ENCODE results near the gene NBPF1.
"Not testable (repeated sequence)": the region's sequence is repeated elsewhere in the genome, so short reads cannot be mapped to it uniquely, and the experiment has no call there.

NBPF1 gene

DNA sequence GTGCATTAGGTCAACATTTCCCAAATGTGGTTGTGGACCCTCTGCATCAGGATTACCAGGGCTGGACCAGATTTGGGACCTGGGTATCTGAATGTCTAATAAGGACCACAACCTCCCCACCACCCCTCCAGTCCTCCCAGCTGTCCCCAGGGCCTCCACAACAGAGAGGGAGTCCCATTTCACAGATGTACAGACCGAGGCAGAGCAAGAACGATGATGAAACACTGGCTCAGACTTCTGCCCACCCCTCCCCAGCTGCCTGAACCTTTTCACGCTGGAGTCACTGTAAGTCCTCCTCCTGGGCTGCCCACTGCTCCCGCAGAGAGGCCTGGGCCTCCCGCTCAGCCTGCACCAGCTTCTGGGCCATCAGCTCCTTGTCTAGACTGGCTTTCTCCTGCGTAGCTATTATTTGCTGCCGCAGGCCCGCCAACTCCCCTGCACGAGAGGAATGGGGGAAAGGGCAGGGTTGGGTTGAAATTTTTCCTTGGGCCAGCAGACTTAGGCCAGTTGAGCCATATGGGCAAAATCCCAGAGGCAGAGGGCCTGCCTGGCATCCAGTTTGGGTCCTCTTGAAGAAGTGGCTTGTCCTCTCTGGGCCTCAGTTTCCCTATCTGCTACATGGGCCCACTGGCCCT, 8.4 kb upstream of the NBPF1 start:
- not testable (repeated sequence) for DNase-seq (ENCODE audit: low spot score)

DNA sequence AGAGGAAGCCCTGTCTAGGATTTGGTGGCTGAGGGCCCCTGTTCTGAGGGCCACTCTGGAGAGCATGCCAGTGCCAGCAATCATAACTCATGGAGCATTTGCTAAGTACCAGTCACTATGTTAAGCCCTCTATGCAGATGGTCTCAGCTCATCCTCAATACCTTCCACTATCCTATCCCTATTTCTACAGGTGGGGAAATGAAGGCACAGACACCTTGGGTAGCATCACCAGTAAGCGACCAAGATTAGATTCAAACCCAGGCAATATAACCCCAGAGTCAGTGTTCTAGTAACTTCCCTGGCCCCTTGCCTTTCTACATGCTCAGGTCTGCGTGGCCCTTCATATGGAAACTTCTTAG, 7.9 kb upstream of the NBPF1 start:
- no peak for DNase-seq (ENCODE audit: low spot score)

DNA sequence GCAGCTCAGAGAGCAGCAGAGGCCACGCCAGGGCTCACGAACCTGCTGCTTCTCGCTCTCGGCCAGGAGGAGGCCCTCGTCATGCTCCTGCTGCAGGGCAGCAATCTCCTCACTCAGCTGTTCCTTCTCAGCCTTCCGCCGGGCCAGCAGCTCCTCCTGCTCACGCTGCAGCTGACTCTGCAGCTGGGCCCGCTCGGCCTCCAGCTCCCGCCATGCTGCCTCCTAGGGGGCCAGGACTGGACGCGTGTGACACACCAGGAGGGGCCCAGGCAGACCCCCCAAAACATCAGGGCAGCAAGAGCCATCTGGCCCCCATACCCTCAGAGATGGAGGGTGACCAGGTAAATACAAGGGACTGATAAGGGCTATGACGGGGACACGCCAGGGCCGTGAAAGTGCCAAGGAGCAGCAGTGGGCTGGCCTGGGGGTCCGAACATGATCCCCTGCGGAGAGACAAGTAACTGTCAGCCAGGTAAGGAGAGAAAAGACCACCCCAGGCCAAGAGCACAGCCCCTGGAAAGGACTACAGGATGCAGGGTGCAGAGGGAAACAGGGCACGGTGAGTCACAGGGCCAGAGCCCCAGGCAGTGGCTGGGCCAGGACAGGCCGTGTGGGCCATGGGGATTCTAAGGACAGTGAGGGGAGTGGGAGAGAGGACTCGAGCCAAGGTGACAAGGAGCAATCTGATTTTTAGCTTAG, 6.6 kb upstream of the NBPF1 start:
- not testable (repeated sequence) for DNase-seq (ENCODE audit: low spot score)

DNA sequence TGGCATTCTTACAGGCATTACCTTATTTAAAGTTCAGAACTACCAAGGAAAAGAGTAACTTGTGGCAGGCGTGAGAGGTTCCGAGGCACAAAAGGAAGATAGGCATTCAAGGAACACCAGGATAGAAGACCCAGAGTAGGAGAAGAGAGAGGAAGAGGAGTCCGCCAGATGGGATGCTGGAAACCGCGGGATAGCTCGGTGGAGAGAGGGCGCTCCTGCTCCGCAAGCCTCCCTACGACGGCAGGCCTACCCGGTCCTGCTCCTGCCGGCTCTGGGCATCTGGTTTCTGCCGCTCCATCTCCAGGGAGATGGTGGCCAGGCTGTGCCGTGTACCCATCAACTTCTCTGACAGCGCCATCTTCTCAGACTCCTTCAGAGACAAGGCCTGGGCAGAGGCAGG, 5.4 kb upstream of the NBPF1 start:
- DNase-seq (ENCODE audit: low spot score): no peak

DNA sequence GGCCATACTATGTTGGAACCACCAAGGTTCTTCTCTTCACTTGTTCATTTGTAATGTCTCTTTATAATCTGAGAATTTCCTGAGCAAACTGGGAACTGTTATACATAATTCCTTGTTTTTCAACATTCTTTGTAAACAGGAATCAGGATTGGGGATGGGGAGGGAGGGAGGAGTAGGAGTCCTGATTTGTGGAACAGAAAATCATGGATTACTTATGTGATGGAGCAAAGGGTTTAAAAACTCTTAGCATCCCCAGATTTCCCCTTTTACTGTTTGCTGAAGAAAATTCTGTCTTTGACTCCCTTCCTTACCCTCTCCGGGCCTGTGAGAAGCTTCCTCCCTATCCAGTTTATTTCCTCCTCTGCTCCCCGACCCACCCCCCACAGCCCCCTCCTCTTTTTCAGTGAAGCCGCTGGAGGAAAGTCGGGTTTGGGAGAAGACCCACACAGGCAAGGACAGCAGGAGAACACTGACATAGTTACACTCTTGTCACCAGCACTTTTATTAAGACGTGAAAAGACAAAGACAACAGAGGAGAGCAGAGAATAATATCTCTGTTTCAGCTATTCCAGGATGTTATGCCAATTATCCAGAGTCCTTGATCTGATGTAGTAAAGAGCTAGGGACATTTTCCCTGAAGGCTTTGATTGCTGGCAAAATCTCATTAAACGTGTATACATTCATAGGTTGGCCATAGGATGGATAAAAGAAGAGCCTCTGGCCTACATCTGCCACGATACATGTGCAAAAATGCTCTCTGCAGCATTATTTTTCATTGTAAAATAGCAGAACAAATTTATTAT, 4.6 kb upstream of the NBPF1 start:
- DNase-seq (ENCODE audit: low spot score): no peak

DNA sequence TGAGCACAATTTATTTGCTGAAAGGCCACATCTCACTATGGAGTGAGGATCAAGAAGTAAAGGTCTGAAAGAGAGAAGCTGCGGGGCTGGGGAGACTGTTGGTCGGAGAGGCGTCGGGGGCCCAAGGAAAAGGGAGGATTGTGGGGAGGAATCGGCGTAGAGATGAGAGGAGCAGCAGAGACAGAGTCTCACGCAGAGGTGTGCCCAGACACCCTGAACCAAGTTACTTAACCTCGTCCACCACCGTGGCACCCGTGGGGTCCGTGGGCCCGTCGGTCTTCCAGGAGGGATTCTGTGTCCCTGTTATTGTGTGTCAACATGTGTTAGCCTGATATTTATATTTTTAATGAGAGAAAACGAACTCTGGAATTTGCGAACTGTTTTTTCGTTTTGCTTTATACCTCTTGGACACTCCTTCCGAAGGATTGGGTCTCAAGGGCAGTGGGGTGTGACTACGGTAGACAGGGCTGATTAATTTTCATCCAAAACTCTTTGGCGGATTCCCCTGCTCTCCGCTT, 3.8 kb upstream of the NBPF1 start:
- no peak for DNase-seq (ENCODE audit: low spot score)

DNA sequence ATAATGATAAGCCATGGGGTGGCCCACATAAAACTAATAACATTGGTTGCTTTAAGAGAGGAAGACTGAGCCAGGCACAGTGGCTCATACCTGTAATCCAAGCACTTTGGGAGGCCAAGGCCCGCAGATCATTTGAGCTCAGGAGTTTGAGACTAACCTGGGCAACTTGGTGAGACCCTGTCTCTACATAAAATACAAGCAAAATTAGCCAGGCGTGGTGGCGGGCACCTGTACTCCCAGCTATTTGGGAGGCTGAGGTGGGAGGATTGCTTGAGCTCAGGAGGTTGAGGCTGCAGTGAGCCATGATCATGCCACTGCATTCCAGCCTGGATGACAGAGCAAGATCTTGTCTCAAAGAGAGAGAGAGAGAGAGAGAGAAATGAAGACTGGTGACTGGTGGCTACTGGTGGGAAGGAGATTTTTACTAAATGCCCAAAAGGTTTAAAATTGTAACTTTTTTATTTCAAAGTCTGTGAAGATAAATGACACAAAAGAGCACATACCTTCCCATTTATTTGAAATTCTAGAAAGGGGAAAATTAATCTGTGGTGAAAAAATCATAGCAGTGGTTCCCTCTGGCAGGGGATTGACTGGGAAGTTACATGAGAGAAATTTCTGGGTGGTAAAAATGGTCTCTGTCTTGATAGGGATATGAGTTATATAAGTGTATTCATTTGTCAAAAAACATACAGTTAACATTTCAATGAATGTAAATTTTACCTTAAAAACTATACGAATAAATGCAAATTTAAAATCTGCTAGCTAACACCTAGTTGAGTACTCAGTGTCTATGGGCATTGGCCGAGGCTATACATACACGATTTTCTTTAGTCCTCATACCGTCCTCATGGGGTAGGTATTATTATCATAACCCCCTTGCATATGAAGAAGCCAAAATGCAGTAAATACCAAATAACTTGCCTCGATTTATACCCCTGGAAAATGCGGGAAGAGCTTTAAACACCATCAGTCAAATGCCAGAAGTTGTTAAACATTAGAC, 2.2 kb upstream of the NBPF1 start:
- no peak for DNase-seq (ENCODE audit: low spot score)

DNA sequence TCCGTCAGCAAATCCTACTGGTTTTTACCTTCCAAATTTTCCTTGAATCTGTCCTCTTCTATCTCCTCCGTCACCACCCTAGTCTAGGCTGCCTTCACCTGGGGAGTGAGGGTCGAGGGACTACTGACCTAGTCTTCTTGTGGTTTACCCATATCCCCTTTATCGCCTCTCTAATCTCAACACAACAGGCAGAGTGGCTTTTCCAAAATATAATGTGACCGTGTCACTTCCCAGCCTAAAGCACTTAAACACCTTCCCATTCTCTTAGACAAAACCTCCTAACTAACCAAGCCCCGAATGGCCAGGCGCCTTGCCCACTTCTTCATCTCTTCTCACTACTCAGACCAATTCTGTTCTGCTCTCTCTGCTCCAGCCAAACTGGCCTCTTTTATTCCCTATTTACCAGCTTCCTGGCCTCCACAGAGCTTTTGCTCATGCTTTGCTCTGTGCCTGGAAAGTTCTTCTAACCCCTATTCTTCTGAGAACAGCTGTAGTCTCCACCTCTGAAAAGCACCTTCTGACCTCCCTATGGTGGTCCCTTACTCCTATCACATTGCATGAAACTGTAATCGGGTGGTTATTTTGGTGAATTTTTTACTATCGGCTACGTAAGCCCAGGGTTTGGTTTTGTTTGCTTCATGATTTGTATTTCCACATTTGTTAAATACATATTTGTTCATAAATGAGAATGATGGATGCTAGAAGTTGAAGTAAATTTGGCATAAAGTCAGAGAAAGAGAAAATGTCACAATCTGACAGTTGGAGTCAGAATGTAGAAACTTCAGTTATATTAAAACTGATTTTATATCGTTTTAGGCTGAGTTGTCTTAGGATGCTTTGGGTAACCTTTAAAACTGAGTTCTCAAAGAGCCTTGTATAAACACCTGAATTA, 1.2 kb upstream of the NBPF1 start:
- no peak for DNase-seq (ENCODE audit: low spot score)

DNA sequence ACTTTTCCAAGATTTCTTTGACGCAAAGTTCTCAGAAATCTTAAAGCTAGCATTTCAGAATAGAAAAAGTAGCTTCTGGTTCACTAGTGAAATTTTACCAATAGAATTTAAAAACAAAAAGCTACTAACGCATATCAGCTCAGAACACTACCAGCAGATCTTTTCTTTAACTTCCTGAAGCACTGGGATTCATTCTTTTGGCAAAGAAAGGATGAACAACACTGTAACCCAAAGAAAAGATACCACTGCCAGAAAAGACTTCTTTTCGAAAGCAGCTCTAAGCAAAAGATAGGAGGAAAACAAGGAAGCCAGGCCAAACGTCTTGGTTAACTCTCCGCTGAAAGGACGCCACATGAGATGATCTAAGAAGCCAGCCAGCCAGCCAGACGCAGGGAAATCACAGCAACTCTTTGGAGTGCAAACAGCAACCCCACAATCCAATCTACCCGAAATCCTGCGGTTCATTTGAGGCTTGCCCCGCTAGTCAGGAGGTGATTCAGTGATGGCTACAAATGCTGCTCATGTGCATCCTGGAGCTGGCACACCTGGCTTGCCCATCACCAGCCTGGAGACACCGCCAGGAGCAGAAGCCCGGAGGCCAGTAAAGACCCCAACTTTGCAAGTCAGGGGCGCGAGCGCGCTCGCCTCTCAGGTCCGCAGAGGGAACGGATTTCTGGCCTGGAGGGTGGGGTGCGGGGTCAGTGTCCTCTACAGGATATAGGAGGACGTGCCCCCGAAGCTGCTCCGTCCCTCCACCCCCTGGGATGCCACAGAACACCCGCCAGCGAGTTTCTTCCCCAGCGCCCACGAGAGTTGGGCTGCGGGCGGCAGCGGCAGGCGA, 812 bp downstream of the NBPF1 start:
- DNase-seq (ENCODE audit: low spot score): peak; percentile 92

DNA sequence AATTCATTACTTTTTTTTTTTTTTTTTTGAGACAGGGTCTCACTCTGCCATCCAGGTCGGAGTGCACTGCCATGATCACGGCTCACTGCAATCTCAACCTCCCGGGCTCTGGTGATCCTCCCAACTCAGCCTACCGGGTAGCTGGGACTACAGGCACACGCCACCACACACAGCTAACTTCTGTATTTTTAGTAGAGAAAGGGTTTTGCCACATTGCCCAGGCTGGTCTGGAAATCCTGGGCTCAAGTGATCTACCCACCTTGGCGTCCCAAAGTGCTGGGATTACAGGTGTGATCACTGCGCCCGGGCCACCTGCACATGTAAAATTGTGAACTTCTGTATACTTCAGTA, 1.4 kb downstream of the NBPF1 start:
- DNase-seq (ENCODE audit: low spot score): not testable (repeated sequence)

DNA sequence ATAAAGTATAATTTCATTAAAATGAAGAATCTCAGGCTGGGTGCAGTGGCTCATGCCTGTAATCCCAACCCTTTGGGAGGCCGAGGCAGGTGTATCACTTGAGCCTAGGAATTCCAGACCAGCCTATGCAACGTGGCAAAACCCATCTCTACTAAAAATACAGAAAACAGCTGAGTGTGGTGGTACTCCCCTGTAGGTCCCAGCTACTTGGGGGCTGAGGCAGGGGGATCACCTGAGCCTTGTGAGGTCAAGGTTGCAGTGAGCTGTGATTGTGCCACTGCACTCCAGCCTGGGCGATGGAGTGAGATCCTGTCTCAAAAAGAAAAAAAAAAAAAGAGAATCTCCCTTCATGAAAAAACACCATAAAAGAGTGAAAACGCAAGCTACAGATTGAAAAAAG, 2.2 kb downstream of the NBPF1 start:
- not testable (repeated sequence) for DNase-seq (ENCODE audit: low spot score)

DNA sequence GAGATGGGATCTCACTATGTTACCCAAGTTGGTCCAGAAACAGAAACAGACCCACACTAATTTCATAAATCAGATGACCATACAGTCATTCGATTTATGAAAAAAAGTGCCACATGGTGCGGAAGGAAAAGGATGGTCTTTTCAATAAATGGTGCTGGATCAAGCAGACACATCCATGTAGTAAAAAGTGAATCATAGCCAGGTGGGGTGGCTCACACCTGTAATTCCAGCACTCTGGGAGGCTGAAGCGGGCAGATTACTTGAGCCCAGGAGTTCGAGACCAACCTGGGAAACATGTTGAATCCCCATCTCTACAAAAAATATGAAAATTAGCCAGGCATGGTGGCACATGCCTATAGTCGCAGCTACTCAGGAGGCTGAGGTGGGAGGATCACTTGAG, 2.8 kb downstream of the NBPF1 start:
- DNase-seq (ENCODE audit: low spot score): not testable (repeated sequence)

DNA sequence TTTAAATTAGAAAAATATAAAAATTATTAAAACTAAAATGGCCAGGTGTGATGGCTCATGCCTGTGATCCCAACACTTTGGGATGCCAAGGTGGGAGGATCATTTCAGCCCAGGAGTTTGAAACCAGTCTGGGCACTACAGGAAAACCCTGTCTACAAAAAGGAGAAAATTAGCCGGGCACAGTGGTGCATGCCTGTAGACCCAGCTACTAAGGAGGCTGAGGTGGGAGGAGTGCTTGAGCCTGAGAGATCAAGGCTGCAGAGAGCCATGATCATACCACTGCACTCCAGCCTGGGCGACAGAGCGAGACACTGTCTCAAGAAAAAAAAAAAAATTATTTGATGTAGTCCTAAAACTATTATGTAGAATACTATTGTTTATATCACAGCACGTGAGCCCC, 3.6 kb downstream of the NBPF1 start:
- DNase-seq (ENCODE audit: low spot score): not testable (repeated sequence)

DNA sequence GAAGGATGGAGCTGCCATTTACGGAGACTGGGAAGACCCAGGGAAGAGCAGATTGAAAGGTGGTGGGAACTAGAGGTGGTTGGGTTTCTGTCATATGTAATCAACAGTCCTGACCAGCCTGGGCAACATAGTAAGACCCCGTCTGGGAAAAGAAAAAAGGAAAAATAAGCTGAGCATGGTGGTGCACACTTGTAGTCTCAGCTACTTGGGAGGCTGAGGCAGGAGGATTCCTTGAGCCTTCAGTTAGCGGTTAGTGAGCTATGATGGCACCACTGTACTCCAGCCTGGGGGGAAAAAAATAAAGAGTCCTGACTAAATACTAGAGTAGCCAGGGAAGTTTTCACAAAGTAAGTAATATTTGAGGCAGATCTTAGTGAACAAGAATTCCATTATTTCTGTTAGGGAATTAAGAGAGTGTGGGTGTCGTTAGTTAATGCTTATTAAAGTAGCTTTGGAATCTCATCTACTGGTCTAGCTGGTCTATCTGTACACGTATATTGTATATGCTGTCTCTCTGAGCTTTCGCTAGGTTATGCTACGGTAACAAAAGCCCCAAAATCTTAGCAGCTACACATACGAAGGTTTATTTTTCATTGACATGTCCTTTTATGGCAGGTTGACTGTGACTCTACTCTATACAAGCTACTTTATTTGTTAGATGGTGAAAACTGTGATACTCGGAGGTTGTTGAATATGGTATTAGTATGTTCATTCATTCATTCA, 4.4 kb downstream of the NBPF1 start:
- DNase-seq (ENCODE audit: low spot score): no peak

DNA sequence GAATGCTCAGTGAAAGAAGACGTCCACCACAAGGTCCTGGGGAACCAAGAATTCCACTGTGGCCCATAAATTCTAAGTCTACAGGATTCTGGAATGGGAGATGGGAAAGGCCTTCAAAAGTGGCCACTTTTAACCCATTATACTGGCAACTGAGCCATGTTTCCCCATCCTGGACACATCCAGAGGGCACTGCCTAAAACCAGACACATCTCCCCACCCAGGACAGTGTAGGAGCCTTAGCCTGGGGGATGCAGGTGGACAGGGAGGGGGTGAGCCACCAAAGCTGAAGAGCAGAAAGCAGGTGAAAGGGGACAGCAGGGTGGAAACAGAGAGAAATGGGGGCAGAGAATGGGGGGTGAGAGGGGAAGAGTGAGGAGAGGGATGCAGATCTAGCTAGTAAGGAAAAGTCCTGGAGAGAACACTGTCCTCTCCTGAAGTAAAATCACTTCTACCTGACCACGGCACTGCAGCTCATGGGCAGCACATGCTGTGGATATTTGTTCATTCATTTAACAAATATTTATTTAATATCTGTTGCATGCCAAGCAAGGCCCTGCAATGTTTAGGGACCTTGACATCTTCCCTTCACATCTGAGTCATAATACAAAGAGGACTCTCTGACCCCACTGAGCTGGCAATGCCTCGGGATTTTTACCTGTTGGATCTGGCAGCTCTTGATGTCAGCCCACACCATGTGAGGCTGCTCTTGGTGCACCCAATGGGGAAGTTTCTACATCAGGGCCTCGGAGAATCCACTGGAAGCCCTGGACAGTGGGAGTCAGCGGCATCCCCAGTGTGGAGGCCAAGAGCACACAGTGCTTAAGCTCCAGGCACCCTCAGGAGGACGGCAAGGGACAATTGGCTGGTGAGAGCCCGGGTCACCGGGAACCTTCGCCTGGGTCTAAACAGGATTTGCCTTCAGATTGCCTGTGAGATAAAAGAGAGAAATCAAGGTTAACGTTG, 5.2 kb downstream of the NBPF1 start:
- DNase-seq (ENCODE audit: low spot score): not testable (repeated sequence)

DNA sequence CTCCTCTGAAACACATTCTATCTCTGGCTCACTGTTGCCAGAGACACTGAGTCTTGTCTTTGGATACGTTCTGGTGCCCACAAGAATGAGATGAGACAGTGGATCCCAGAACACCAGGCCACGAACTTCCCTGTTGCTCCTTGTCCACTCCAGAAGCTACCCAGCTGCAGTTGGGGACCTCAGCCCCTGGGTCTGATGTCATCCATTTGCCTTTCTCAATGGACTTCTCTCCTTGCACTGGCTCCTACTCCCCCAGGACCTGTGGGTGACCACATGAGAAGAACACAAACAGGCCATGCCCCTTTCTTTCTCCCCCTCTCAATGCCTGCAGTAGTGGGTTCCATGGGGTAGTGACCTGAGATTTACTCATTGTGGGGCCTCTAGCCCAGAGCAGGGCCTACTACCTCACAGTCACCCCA, 5.9 kb downstream of the NBPF1 start:
- no peak for DNase-seq (ENCODE audit: low spot score)

DNA sequence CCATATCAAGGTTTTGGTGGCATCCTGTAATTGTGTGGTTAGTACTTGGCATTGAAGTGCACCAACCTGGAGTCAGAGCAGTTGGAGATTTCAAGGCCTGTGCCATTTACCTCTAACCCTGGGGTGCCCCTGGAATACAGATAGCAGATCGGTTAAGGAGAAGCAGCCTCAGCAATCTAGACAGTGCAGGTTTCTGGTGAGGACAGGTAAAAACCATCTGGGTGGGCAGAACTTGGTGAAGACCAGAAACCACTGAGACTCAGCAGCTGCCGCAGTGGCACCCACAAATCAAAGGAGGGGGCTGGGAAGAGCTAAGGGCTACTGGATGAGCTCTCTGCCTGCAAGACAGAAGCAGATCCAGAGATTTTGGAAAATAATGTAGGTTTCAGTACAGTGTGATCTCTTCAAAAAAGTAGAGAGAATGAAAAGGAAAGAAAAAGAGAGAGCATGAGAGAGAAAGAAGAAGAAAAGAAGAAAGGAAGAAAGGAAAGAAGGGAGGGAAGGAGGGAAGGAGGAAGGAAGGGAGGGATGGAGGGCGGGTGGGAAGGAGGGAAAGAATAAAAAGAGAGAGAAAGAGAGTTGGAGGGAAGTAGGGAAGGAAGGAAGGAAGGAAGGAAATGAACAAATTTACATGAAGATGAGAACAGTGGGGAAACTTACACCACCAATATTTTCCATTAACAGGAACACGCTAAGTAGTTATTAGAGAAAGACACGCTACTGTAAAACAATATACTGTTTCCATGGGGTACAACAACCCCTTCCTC, 6.5 kb downstream of the NBPF1 start:
- not testable (repeated sequence) for DNase-seq (ENCODE audit: low spot score)

Data from RKO (cell line).